HG03565 (cell line): ENCODE data around the gene AARS1.
"Not testable (repeated sequence)": the region's sequence is repeated elsewhere in the genome, so short reads cannot be mapped to it uniquely, and the experiment has no call there.

Source experiments
- ATAC-seq: cut with Tn5 transposase; IDR thresholded peaks from one replicate; pipeline ENCODE4 v1.9.1; 2021; ENCODE audit warnings: mild to moderate bottlenecking, moderate library complexity; ENCODE audit not compliant: unreplicated experiment

Gene AARS1

DNA sequence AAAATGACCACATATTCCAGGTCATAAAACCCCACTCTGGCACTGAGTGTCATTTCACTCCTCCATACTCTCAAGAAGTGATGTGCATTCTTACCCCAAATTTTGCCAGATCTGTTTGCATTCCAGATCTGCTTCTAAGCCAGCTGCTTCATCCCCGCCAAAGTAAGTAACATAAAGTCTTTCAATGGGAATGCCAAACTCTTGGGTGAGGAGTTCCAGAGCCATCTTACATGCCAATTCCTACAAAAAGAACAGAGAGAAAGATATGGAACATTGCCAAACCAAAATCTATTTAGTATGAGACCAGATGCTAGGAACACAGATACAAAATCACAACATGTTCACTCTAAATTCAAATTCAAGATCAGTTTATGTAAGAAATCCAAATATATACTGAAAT lies 12.9 kb downstream of the AARS1 start:
- ATAC-seq: no peak

GRCh38 chr16:70271696-70272095 lies 17.6 kb downstream of the AARS1 start:
- ATAC-seq: no peak

- no peak for ATAC-seq
Measured at GRCh38 chr16:70270176-70270575, 19.1 kb downstream of the AARS1 start.

- ATAC-seq: no peak
Measured at GRCh38 chr16:70269471-70269870, 19.8 kb downstream of the AARS1 start.

DNA sequence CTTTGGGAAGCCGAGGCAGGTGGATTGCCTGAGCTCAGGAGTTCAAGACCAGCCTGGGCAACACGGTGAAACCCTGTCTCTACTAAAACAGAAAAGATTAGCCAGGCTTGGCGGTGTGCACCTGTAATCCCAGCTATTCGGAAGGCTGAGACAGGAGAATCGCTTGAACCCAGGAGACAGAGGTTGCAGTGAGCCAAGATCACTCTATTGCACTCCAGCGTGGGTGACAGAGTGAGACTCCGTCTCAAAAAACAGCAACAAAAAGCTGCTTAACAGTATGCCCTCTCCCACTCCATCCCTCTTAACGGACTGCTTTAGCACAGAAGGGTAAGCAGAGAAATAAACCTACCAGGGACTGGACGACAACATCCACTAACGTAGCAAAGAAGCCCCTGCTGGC lies 21.4 kb downstream of the AARS1 start:
- not testable (repeated sequence) for ATAC-seq

GRCh38 chr16:70267516-70267915 lies 21.8 kb downstream of the AARS1 start:
- ATAC-seq: no peak

DNA sequence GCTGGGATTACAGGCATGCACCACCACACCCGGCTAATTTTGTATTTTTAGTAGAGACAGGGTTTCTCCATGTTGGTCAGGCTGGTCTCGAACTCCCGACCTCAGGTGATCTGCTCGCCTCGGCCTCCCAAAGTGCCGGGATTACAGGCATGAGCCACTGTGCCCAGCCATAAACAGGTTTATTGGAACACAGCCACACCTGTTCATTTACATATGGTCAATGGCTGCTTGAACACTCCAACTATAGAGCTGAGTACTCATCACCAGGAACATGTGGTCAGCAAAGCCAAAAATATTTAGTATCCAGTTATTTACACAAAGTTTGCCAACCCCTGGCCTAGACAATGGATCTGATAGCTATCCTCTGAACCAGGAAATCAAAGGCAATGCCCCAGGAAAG lies 29.4 kb downstream of the AARS1 start:
- not testable (repeated sequence) for ATAC-seq

- no peak for ATAC-seq
Measured at GRCh38 chr16:70258946-70259345, 30.4 kb downstream of the AARS1 start.

- ATAC-seq: no peak
Measured at GRCh38 chr16:70258065-70258464, 31.2 kb downstream of the AARS1 start.

- ATAC-seq: no peak
Measured at GRCh38 chr16:70257391-70257790, 31.9 kb downstream of the AARS1 start.

DNA sequence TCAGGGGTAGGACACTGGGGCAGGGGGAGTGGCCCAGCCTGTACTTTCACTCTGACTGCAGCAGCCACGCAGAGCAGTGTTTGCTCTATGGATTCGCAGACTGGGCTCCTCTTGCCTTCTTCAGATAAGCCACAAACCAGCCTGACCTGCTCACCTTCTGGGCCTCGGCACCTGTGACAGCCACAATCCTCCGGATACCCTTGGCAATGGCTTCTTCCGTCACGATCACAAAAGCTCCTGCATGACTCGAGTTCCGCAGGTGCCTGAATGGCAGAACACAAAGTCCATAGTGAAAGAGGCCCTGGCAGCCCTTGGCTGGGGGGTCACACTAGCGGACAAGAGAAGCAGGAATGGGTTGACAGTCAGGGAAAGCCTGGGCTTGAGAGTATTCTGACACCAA lies 33.7 kb downstream of the AARS1 start:
- no peak for ATAC-seq

DNA sequence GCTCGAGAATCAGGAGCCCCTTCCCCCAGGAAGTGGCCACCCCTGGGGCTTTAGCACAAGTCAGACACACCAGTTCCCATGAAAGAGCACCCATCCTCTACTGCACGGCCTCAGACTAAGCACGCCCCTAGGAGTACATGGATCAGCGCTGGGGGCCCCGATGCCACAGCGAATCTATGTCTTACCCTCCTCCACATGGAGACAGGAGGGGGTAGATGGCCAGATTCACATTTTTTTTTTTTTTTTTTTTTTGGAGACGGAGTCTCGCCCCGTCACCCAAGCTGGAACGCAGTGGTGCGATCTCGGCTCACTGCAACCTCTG lies 34.4 kb downstream of the AARS1 start:
- no peak for ATAC-seq

DNA sequence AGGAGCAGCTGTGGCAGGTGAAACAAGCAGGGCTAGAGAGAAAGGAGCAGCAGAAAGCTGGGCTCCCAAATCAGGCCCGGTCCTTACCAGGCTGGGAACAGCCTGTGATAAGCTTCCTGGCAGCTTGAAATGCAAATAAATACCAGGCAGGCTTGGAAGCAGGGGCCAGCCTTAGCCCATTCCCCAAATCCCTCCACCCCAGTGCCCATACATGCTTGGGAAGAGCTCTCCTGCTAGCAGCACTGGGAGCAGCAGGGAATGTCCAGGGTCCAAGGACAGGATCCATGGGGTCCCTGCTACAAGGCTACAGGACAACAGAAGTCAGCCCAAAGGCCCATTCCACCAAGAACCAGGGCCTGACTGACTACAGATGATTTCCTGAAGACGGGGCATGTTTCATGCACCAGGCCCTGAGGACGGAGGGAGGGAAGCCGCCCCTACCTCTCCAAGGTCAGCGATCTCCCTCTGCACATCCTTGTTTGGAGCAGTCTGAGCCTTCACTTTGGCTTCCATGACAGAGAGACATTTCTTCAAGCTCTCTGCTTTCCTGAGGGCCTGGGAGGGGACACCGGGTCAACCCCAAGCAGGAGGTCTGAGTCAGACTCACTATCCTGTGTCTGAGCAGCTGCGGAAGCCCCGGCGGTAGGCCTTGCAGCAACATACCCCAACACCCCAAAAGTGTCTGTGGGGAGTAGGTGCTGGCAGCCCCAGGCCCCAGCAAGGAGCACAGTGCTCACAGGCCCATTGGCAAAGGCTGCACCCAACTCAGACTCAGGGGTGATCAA lies 34.9 kb downstream of the AARS1 start:
- no peak for ATAC-seq

DNA sequence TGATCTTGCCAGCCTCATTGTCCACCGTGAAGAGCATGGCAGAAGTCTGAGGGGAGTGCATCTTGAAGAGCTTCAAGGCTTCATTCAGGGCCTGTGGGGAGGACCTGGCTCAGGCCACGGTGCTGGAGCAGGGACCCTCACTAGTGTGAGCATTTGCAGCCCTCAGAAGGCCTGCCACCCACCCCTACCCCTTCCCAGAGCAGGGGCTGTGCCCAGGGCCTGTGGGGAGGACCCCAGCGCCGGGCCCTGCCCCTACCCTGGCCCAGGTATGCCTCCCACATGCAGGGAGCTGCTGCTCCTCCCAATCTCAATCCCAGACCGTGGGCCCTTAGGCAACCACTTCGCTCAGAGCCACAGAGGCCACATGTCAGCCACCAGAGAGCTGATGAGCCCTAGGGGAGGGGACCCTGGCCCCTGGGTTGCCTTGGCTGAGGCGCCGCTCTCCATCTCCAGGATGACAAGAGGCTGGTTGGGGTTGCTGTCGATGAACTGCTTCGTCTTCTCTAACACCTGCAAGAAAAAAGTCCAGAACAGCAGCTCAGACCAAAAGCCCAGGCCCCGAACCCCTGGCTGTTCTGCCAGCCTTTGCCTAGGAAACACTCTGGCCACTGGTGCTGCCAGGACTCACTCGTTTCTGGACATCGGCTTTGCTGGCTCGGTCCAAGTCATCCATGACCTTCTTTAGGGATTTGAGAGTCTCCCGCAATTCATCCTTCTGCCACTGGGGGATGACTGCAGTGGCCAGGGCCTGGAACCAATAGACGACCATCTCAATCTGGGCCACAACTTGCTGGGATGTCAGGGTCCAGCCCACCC lies 35.8 kb downstream of the AARS1 start:
- no peak for ATAC-seq

- no peak for ATAC-seq
Measured at GRCh38 chr16:70252355-70252988, 36.8 kb downstream of the AARS1 start.

DNA sequence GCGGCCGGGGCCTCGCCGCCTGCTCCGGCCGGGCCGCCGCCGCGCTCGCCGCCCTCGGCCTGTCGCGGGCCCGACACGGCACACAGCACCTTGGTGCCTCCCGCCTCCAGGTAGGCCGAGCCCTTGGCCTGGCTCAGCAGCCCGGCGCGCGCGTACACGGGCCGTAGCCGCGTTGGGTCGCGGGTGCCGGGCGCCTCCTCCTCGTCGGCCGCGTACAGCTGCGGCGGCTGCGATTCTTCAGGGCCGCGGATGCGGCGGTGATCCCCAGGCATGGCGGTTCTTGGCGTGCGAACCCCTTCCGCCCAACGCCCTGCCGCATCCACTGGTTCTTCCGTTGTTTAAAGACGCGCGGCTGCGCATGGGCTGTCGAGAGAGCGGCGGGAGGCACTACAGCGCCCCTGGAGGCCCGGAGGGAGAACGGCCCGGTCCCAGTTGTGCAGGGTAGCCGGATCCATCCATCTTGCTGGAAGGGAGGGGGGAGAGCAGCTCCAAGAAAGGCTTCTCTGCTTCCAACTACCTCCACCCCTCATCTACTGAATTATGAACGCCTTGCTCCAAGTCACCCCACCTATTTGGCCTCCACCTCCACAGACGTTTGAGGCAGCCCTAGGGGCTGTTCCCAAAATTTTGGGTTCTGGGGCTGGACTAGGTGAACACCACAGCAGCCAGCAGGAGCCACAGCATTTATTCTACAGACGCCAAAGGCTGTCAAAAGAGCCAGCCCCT lies 37.5 kb downstream of the AARS1 start, which contains the start of gene EXOSC6:
Gene EXOSC6, minus strand, starts transcription at position 312 of the 726 bp plus-strand sequence. Its CDS starts 40 bp downstream, at position 272.
- ATAC-seq: peak; percentile 64

DNA sequence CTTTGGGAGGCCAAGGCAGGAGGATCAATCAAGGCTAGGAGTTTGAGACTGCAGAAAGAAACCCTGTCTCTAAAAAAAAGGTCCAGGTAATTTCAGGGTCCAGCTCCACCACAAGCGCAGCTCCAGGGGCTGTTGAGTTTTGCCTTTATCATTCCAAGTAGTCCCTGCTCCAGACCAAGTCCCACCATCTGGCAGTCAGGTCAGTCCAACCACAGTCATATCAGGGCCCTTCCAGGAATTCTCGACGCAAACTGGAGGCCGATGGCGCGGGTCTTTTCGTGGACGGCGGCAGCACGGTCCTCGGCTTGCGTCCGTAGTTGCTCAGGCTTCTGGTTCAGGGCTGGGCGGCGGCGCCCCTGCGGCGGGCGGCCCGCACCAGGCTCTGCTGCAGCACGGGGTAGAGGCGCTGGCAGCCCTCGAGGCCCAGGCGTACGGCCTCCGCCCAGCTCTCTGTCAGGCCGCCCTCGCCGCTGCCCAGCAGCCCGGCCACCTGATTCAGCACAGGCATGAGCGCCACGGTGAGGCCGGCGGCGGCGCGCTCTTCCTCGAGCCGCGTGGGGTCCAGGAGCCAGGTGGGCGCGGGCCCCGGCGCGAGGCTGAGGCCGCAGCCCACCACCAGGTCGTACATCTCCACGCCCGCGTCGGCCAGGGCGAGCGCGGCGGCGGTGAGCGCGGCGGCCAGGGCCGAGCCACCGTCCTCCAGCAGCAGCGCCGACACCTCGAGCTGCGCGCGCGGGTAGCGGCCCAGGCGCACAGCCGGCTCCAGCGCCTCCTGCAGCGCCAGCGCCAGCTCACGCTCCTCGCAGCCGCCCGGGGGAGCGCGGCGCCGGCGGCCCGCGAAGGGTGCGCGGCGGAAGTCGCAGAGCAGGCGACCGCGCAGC lies 38.3 kb downstream of the AARS1 start:
- peak; percentile 26 for ATAC-seq

DNA sequence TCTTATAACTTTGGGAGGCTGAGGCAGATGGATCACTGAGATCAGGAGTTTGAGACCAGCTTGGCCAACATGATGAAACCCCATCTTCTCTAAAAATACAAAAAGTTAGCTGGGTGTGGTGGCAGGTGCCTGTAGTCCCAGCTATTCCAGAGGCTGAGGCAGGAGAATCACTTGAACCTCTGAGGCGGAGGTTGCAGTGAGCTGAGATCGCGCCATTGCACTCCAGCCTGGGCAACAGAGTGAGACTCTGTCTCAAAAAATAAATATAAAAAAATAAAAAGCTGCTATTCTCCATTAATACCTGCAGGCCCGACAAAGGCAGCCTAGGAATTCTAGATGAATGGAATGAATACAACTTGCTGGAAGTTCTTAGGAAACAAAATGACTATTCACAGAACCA lies 39.6 kb downstream of the AARS1 start:
- ATAC-seq: not testable (repeated sequence)

GRCh38 chr16:70238773-70239172 lies 50.5 kb downstream of the AARS1 start:
- not testable (repeated sequence) for ATAC-seq

GRCh38 chr16:70231831-70232230 lies 57.5 kb downstream of the AARS1 start:
- ATAC-seq: not testable (repeated sequence)
